Measurements from ENCODE around the gene PRKAR2B. TPM values are rescaled to one million over a fixed set of nuclear protein-coding genes. Genes with fewer than 3 reads are reported as not detected.
A peak's percentile ranks its signal among the peaks of the same experiment; 100 is the strongest.
"Not testable (repeated sequence)": the region's sequence is repeated elsewhere in the genome, so short reads cannot be mapped to it uniquely, and the experiment has no call there.

PRKAR2B gene
- total RNA-seq, 3 donors from 2014 or later = 34.7 to 252 (median 64.1) TPM

DNA sequence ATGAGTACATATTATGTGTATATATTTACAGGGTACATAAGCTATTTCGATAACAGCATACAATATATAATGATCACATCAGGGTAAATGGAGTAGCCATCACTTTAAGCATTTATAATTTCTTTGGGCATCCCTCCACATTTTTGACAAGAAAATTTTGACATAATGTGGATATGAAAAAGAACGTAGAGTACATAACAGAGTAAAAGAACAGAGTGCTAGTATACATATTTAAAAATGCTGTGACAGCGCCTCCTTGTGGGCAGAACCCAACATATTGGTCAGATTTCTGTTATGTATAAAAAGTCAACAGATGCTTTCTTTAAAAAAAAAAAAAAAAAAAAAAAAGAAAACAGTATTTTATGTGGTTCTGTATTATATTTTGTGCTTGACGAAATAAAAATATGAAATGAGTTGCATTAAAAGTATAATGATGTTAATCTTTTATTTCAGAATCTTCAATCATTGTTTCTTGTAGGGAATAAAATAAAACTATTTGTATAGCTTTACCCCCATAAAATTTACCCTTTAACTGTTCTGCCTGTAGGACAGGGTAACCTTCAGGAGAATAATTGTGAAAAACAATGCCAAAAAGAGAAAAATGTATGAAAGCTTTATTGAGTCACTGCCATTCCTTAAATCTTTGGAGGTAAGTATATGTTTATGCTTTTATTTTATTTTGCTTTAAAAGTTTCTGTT, 106.0 kb downstream of the PRKAR2B start:
- intact Hi-C loops (cut with DNase I; ENCODE audit: low total_unique reads) = no loop called here
- DNase-seq (ENCODE audit: low spot score in 2 of 2) = peak; percentile 51 to 79

DNA sequence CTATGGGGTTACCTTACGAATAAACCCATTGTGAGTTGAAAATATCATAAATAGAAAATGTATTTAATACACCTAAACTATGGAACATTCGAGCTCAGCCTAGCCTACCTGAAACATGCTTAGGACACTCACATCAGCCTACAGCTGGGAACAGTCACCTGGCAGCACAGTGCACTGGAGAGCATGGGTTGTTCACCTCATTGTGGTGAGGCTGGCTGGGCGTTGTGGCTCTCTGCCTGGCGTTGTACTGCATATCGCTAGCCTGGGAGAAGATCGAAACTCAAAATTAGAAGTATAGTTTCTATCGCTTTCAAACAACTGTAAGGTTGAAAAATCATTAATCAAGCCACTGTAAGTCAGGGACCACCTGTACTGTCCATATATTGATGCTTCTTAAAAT, 107.0 kb downstream of the PRKAR2B start:
- TF ChIP-seq POLR2AphosphoS5 (IDR thresholded peaks at IDR 0.05) (no peak), POLR2A (IDR thresholded peaks at IDR 0.05) (no peak)
- TF ChIP-seq, protein P1, sequence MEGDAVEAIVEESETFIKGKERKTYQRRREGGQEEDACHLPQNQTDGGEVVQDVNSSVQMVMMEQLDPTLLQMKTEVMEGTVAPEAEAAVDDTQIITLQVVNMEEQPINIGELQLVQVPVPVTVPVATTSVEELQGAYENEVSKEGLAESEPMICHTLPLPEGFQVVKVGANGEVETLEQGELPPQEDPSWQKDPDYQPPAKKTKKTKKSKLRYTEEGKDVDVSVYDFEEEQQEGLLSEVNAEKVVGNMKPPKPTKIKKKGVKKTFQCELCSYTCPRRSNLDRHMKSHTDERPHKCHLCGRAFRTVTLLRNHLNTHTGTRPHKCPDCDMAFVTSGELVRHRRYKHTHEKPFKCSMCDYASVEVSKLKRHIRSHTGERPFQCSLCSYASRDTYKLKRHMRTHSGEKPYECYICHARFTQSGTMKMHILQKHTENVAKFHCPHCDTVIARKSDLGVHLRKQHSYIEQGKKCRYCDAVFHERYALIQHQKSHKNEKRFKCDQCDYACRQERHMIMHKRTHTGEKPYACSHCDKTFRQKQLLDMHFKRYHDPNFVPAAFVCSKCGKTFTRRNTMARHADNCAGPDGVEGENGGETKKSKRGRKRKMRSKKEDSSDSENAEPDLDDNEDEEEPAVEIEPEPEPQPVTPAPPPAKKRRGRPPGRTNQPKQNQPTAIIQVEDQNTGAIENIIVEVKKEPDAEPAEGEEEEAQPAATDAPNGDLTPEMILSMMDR (IDR thresholded peaks at IDR 0.05) = no peak
- no peaks in the 10 kb centered on the region for H3K36me3 ChIP-seq
- no peaks in the 10 kb centered on the region for H3K9me3 ChIP-seq
- no peak overlapping the region for H3K4me3 ChIP-seq
- H3K27ac ChIP-seq = no peak overlapping the region
- intact Hi-C loops (cut with DNase I; ENCODE audit: low total_unique reads) = no loop called here
- no peaks in the 10 kb centered on the region for H3K27me3 ChIP-seq
- no peak for DNase-seq (ENCODE audit: low spot score in 2 of 2)
- peaks cover 0 to 3% of the 10 kb centered on the region in 2 donors for H3K4me1 ChIP-seq

More for the DNA sequence above, 106.0 kb downstream of the PRKAR2B start:
- H3K4me1 ChIP-seq = peaks cover 0 to 3% of the 10 kb centered on the region in 2 donors
- no peaks in the 10 kb centered on the region for H3K36me3 ChIP-seq
- no peaks in the 10 kb centered on the region for H3K27me3 ChIP-seq
- no peak overlapping the region for H3K4me3 ChIP-seq
- H3K9me3 ChIP-seq = no peaks in the 10 kb centered on the region
- no peak for TF ChIP-seq POLR2AphosphoS5 (IDR thresholded peaks at IDR 0.05)
- TF ChIP-seq POLR2A (IDR thresholded peaks at IDR 0.05) = no peak
- TF ChIP-seq, protein P1 (IDR thresholded peaks at IDR 0.05) = peak; percentile 36 to 61 (median 58)
- no peak overlapping the region for H3K27ac ChIP-seq

DNA sequence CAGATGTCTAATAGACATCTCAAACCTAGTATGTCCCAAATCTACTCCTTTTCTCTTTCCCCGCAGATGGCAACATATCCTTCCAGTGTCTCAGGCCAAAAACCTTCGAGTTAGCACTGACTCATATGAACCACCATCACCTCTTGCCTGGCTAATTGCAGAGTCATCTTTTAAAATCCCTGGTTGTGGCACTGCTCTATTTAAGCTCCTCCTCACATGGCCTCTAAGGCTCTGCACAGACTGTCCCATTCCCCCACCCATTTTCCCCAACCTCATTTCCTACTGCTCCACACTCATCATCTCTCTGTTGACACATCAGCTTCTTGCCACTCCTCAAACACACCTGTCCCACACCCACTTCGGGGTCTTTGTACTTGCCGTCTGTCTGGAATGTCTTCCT, 107.5 kb downstream of the PRKAR2B start:
- no peak overlapping the region for H3K27ac ChIP-seq
- intact Hi-C loops (cut with DNase I; ENCODE audit: low total_unique reads) = no loop called here
- H3K4me1 ChIP-seq = peaks cover 0 to 3% of the 10 kb centered on the region in 2 donors
- no peaks in the 10 kb centered on the region for H3K27me3 ChIP-seq
- H3K9me3 ChIP-seq = no peaks in the 10 kb centered on the region
- H3K4me3 ChIP-seq = no peak overlapping the region
- no peaks in the 10 kb centered on the region for H3K36me3 ChIP-seq
- no peak for DNase-seq (ENCODE audit: low spot score in 2 of 2)
- TF ChIP-seq POLR2AphosphoS5 (IDR thresholded peaks at IDR 0.05) (no peak), POLR2A (IDR thresholded peaks at IDR 0.05) (no peak)
- TF ChIP-seq, protein P1 (IDR thresholded peaks at IDR 0.05) = no peak

DNA sequence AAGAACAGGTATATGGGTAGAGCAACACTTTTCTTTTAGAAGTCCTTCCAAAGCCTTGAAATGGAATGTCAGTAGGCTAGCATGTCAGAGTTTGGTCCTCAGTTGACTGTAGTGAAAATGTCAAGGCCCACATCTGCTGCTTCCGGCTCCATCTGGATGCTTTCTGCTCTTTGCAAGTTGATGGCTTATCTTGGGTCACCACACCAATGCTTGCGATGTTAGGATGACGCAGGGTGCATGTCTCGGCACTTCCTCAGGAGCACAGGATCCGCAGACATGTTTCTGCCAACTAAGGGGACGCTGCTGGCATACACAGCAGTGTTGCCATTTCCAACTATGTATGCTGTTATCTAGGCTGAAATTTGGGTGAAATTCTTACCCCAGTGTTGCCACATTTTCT, 110.3 kb downstream of the PRKAR2B start:
- Histone ChIP-seq H3K4me1 (no peaks in the 10 kb centered on the region), H3K27ac (no peak overlapping the region), H3K9me3 (no peaks in the 10 kb centered on the region), H3K27me3 (no peaks in the 10 kb centered on the region), H3K36me3 (no peaks in the 10 kb centered on the region), H3K4me3 (no peak overlapping the region)
- intact Hi-C loops (cut with DNase I; ENCODE audit: low total_unique reads) = no loop called here
- no peak for DNase-seq (ENCODE audit: low spot score in 2 of 2)
- TF ChIP-seq, protein P1 (IDR thresholded peaks at IDR 0.05) = no peak

DNA sequence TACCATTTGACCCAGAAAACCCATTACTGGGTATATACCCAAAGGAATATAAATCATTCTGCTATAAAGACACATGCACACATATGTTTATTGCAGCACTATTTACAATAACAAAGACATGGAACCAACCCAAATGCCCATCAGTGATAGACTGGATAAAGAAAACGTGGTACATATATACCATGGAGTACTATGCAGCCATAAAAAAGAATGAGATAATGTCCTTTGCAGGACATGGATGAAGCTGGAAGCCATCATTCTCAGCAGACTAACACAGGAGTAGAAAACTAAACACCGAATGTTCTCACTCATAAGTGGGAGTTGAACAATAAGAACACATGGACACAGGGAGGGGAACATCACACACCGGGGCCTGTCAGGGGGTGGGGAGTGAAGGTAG, 111.2 kb downstream of the PRKAR2B start:
- DNase-seq (ENCODE audit: low spot score in 2 of 2); H3K27ac ChIP-seq; H3K4me3 ChIP-seq; intact Hi-C loops (cut with DNase I; ENCODE audit: low total_unique reads); H3K4me1 ChIP-seq; H3K9me3 ChIP-seq; H3K36me3 ChIP-seq; H3K27me3 ChIP-seq: not testable (repeated sequence)

Measured in breast epithelium (tissue), 4 donors.